SK-N-SH treated with all-trans-retinoic acid at 6 μM for 48 hours (cell line): ENCODE data around the gene LPP.

Experiments used
- CREB5 ChIP-seq: fragments of 250-450 bp; sonication (Bioruptor Pico); IDR thresholded peaks from 2 replicates; pipeline ENCODE4 v1.5.1; 2020; ENCODE audit warnings: low read depth, mild to moderate bottlenecking, moderate library complexity
- PPARA ChIP-seq: fragments of 250-450 bp; sonication (Bioruptor Pico); IDR thresholded peaks from 2 replicates; pipeline ENCODE4 v1.5.0; 2020; ENCODE audit warnings: mild to moderate bottlenecking, borderline replicate concordance
- RARB ChIP-seq: fragments of 250-450 bp; sonication (Bioruptor Pico); IDR thresholded peaks from 2 replicates; pipeline ENCODE4 v1.8.0; 2021; ENCODE audit warnings: mild to moderate bottlenecking, moderate library complexity
- SNAI2 ChIP-seq: fragments of 250-450 bp; sonication (Bioruptor Pico); IDR thresholded peaks from 2 replicates; pipeline ENCODE4 v1.5.0; 2020; ENCODE audit warnings: mild to moderate bottlenecking, moderate library complexity
- TCF4 ChIP-seq: fragments of 250-450 bp; sonication (Bioruptor Pico); IDR thresholded peaks from 2 replicates; pipeline ENCODE4 v1.8.0; 2021; ENCODE audit warnings: mild to moderate bottlenecking, moderate library complexity, borderline replicate concordance
- TOX ChIP-seq: fragments of 250-450 bp; sonication (Bioruptor Pico); IDR thresholded peaks from 2 replicates; pipeline ENCODE4 v1.8.0; 2021; ENCODE audit warnings: mild to moderate bottlenecking, moderate library complexity, borderline replicate concordance
- TSHZ2 ChIP-seq: fragments of 250-450 bp; sonication (Bioruptor Pico); IDR thresholded peaks from 2 replicates; pipeline ENCODE4 v1.5.0; 2020; ENCODE audit warnings: mild to moderate bottlenecking, moderate library complexity

GRCh38 chr3:188832146-188832545 lies 678.2 kb downstream of the LPP start:
- TF ChIP-seq TCF4 (CRISPR knock-in tag), result no peak
- no peak for TF ChIP-seq SNAI2 (CRISPR knock-in tag)
- TF ChIP-seq PPARA (CRISPR knock-in tag), result no peak
- no peak for TF ChIP-seq RARB (CRISPR knock-in tag)
- no peak for TF ChIP-seq TSHZ2
- TF ChIP-seq TOX (CRISPR knock-in tag), result no peak
- no peak for TF ChIP-seq CREB5 (CRISPR knock-in tag)
